ENCODE results near the gene TSLP.
A peak's percentile ranks its signal among the peaks of the same experiment; 100 is the strongest.

GRCh38 chr5:111063709-111064322, 7.7 kb upstream of the TSLP start:
- peak; percentile 52 for TF ChIP-seq CTCF (IDR thresholded peaks at IDR 0.05; ENCODE audit: low read length)
- no peak for TF ChIP-seq EZH2 (optimal IDR thresholded peaks at IDR 0.05; ENCODE audit: low read depth, low read length)
- no peak for TF ChIP-seq EZH2phosphoT487 (IDR thresholded peaks at IDR 0.05; ENCODE audit: low read length)

Measured in MM.1S (cell line).